Gastrocnemius medialis (tissue), 4 donors: ENCODE data around the gene AMFR.

Experiments
- CTCF ChIP-seq, 5 experiments: fragments of 450-650 bp in 3 of 5; fragments of 200-600 bp in 2 of 5; sonication (generic) in 2 of 5; IDR thresholded peaks in 4 of 5; conservative IDR thresholded peaks in 1 of 5; 1 replicate in 4 of 5; 2 replicates in 1 of 5; pipeline ENCODE4 v1.5.1; 2016 to 2019; ENCODE audit warnings: antibody characterized with exemption in 5 of 5, mild to moderate bottlenecking in 3 of 5, moderate library complexity in 3 of 5
- POLR2A ChIP-seq, 2 donors: fragments of 450-650 bp; IDR thresholded peaks; one replicate each; pipeline ENCODE4 v1.6.1; 2017; ENCODE audit warnings: antibody characterized with exemption in 2 of 2, mild to moderate bottlenecking in 2 of 2, moderate library complexity in 2 of 2

GRCh38 chr16:56339431-56340195 is 85.7 kb downstream of the AMFR start:
- no peak for TF ChIP-seq CTCF (IDR thresholded peaks at IDR 0.05 in 4 of 5, conservative IDR thresholded peaks at IDR 0.05 in 1 of 5)
- no peak for TF ChIP-seq POLR2A (IDR thresholded peaks at IDR 0.05)
